Testis (tissue), 2 donors: ENCODE data around the gene LENEP.

Source experiments
- POLR2A ChIP-seq: fragments of 450-650 bp; IDR thresholded peaks from one replicate; pipeline ENCODE4 v1.6.1; 2017; ENCODE audit warnings: antibody characterized with exemption, mild to moderate bottlenecking, moderate library complexity
- TF ChIP-seq, protein P1 (sequence below), 3 experiments: fragments of 450-650 bp in 2 of 3; fragments of 200-600 bp in 1 of 3; sonication (generic) in 1 of 3; IDR thresholded peaks; one replicate each; pipeline ENCODE4 v1.5.1; 2016 to 2019; ENCODE audit warnings: antibody characterized with exemption in 3 of 3, mild to moderate bottlenecking in 2 of 3, moderate library complexity in 1 of 3

DNA sequence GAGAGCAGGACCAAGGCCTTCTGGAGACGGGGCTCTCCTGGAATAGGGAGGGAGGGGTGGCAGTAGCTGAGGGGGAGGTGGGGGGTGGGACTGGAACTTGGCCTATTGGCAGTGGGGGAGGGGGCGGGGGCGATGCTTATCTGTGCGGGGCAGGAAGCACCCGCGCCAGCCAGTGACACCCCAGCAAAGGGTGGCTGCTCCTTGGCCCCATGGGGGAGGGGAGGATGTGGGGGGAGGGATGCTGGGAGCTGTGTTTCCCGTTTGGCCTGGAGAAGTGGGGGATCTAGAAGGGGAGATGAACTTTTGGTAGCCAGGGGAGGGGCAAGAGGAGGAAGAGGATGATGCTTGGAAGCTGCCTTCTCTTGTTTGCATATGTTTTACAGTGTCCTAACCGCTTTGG, 20.2 kb downstream of the LENEP start:
- TF ChIP-seq, protein P1, sequence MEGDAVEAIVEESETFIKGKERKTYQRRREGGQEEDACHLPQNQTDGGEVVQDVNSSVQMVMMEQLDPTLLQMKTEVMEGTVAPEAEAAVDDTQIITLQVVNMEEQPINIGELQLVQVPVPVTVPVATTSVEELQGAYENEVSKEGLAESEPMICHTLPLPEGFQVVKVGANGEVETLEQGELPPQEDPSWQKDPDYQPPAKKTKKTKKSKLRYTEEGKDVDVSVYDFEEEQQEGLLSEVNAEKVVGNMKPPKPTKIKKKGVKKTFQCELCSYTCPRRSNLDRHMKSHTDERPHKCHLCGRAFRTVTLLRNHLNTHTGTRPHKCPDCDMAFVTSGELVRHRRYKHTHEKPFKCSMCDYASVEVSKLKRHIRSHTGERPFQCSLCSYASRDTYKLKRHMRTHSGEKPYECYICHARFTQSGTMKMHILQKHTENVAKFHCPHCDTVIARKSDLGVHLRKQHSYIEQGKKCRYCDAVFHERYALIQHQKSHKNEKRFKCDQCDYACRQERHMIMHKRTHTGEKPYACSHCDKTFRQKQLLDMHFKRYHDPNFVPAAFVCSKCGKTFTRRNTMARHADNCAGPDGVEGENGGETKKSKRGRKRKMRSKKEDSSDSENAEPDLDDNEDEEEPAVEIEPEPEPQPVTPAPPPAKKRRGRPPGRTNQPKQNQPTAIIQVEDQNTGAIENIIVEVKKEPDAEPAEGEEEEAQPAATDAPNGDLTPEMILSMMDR (IDR thresholded peaks at IDR 0.05): no peak
- TF ChIP-seq POLR2A: no peak
